NCI-H748 (cell line): ENCODE measurements around the gene STX7.
"Not testable (repeated sequence)": the region's sequence is repeated elsewhere in the genome, so short reads cannot be mapped to it uniquely, and the experiment has no call there.

Experiments
- DNase-seq: peaks from one replicate; lab custom pipeline; 2025; ENCODE audit not compliant: unreplicated experiment; lab: John Stamatoyannopoulos, UW

The STX7 gene, protein sequence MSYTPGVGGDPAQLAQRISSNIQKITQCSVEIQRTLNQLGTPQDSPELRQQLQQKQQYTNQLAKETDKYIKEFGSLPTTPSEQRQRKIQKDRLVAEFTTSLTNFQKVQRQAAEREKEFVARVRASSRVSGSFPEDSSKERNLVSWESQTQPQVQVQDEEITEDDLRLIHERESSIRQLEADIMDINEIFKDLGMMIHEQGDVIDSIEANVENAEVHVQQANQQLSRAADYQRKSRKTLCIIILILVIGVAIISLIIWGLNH

GRCh38 chr6:132512638-132513632 lies at the start of gene STX7:
TSS of gene STX7 (minus strand) at chr6:132513116. CDS start at chr6:132503530, 9,586 bp downstream.
- peak; percentile 91 for DNase-seq

GRCh38 chr6:132560087-132560486 lies 47.2 kb upstream of the STX7 start:
- not testable (repeated sequence) for DNase-seq

- no peak for DNase-seq
Measured at GRCh38 chr6:132552372-132552771, 39.5 kb upstream of the STX7 start, which contains the start of gene TAAR8. TSS of gene TAAR8 (plus strand) at chr6:132552672. CDS start at chr6:132552693, 21 bp downstream.

DNA sequence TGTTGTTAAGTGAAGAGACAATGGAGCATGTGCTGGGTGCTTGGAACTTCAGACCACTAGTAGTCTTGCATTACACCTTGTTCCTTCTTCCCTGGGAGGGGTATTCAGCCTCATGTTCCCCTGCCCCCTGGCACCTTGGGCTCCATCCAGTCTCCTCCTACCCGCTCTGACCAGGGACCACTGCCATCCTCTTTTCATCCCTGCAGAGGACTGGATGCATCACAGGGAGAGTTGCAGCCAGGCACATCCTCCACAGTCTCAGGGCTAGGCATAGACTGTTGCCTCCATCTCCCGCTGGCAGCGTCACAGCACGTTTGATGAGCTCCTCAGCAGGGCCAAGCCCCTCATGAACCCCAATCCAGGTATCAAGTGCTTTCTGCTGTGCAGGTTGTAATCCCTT lies 38.3 kb upstream of the STX7 start:
- no peak for DNase-seq

- DNase-seq: no peak
Measured at GRCh38 chr6:132548746-132549463, 36.0 kb upstream of the STX7 start.

- DNase-seq: no peak
Measured at GRCh38 chr6:132544826-132545225, 31.9 kb upstream of the STX7 start.

DNA sequence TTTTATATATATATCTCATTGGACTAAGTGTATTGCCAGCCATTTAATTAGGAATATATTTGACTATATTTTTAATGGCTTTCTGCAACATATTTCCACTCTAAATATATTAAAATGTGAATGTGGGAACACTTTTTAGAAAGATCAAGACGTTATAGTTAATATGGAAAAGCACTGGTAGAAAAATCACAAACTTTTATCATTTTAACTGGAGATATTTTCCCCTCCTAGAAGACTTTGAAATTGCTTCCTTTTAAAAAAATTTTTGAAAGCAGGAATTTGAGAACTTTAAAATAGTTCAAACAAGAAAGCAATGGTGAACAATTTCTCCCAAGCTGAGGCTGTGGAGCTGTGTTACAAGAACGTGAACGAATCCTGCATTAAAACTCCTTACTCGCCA lies 25.1 kb upstream of the STX7 start, which contains the start of gene TAAR9:
TSS of gene TAAR9 (plus strand) at position 301 of the 400 bp plus-strand sequence. CDS start at position 314, 13 bp downstream.
- no peak for DNase-seq

DNA sequence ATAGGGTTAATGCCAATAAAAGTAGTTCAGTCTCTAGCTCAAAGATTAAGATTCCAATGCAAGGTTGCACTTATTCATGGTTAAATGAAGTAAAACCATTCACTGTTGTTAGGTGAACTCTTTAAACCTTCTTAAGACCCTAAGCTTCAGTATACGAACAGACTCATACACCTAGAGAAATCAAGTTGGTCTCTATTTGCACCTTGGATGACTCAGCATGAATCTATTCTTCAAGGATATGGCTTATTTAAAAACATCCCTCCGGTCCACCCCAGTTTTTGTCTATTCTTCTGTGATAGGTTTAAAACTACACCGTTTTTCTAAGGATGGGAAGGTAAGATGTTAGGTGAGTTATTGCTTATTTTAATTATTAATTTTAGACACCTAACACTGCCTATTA lies 24.2 kb upstream of the STX7 start:
- no peak for DNase-seq

- not testable (repeated sequence) for DNase-seq
Measured at GRCh38 chr6:132534546-132534945, 21.6 kb upstream of the STX7 start.

GRCh38 chr6:132530293-132530974 lies 17.5 kb upstream of the STX7 start:
- DNase-seq: peak; percentile 61

GRCh38 chr6:132527791-132528190 lies 14.9 kb upstream of the STX7 start:
- DNase-seq: no peak

- DNase-seq: no peak
Measured at GRCh38 chr6:132526461-132526860, 13.5 kb upstream of the STX7 start.

GRCh38 chr6:132525866-132526265 lies 12.9 kb upstream of the STX7 start:
- no peak for DNase-seq

GRCh38 chr6:132524646-132525045 lies 11.7 kb upstream of the STX7 start:
- no peak for DNase-seq

DNA sequence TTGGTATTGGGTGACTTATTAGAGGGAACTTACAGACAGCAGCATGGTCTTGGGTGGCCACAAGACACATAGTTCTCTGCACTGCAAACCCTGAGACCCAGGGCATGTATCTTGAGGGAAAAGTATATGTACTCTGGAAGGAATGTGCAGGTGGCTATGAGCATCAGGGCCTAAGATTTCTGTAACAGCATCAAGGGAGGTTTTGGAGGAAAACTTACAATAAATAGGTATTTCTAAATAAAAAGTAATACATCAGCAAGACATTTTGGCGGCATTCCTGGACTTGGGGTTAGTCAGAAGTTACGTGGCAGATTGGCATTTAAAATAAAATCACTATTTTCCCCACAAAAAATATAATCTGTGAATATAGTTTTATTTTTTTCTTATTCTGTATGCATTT lies 8.0 kb upstream of the STX7 start:
- no peak for DNase-seq

GRCh38 chr6:132515386-132515785 lies 2.5 kb upstream of the STX7 start:
- DNase-seq: no peak

DNA sequence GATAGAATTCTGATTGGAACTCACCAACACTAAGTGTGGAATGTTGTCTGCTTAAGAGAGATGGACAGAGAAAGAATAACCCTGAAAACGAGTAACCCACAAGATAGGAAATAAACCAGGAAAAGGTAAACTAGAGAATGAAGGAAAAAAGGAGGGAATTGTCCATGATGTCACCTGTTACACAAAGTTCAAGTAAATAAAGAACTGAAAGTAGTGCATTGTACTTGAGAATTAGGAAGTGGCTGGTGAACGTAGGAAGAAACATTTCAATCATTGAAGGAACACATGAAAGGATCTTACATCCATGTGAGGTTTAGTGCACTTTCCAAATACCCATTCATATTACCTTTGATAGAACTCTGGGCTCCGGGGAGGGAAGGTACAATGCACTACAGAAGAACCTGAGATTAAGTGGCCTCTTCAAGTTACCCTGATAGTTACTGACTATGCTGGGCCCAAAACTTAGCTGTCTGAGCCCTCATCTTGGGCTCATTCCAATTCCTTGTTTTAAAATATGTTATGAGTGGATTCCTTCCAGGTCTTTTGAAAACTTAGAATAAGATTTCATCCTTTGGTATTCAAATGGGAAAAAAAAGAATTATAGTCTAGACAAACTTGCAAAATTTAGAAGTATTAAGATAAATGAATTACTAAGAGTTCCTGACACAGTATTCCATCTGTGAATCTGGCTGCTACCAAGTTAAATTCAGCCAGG lies 1.1 kb upstream of the STX7 start:
- no peak for DNase-seq

DNA sequence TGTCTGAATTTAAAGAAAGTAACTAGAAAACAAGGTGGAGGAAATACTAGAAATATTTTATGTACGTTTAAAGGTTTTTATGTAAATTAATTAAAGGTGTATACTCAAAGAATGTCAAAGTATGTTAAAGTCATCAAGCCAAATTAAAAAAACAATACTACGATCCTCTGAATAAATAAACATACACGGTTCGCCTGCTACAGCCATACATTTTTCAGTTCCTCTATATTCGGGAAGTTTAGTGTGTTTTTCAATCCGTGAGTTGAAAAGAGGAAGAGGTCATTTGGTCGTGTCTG lies 626 bp downstream of the STX7 start:
- DNase-seq: no peak

GRCh38 chr6:132511831-132512220 lies 1.1 kb downstream of the STX7 start:
- no peak for DNase-seq

GRCh38 chr6:132511210-132511830 lies 1.6 kb downstream of the STX7 start:
- no peak for DNase-seq
